ENCODE measurements around the gene KCNG2. TPM values are rescaled to one million over a fixed set of nuclear protein-coding genes. Genes with fewer than 3 reads are reported as not detected.

Gene KCNG2
- total RNA-seq, 1 donor, result not detected

- Histone ChIP-seq H2AFZ (ENCODE audit: low read length) (no peak overlapping the region), H3K36me3 (ENCODE audit: insufficient read depth, low read length) (no peaks in the 10 kb centered on the region), H3K4me2 (ENCODE audit: insufficient read depth, low read length) (peak overlapping the region; percentile 48), H3K27me3 (ENCODE audit: insufficient read depth, low read length) (peaks cover 44% of the 10 kb centered on the region), H4K20me1 (ENCODE audit: insufficient read depth, low read length) (no peaks in the 10 kb centered on the region), H3K4me1 (ENCODE audit: insufficient read depth, low read length) (peaks cover 35% of the 10 kb centered on the region), H3K9me3 (ENCODE audit: low read depth, low read length) (no peaks in the 10 kb centered on the region), H3K27ac (ENCODE audit: low read depth, low read length) (no peak overlapping the region), H3K79me2 (ENCODE audit: insufficient read depth, low read length) (no peaks in the 10 kb centered on the region), H3K4me3 (ENCODE audit: insufficient read depth, low read length) (peak overlapping the region; percentile 30)
- TF ChIP-seq CTCF (IDR thresholded peaks at IDR 0.05; ENCODE audit: extremely low read depth, low read depth, low read length), result no peak
- peak; percentile 89 for DNase-seq (ENCODE audit: insufficient read length, low spot score, missing footprints)
Observed at GRCh38 chr18:79787865-79788733, 9.6 kb upstream of the KCNG2 start.

- TF ChIP-seq CTCF (IDR thresholded peaks at IDR 0.05; ENCODE audit: extremely low read depth, low read depth, low read length), result no peak
- Histone ChIP-seq H3K4me3 (ENCODE audit: insufficient read depth, low read length) (no peak overlapping the region), H3K79me2 (ENCODE audit: insufficient read depth, low read length) (no peaks in the 10 kb centered on the region), H3K27ac (ENCODE audit: low read depth, low read length) (no peak overlapping the region), H4K20me1 (ENCODE audit: insufficient read depth, low read length) (no peaks in the 10 kb centered on the region), H3K27me3 (ENCODE audit: insufficient read depth, low read length) (peaks cover 44% of the 10 kb centered on the region), H3K9me3 (ENCODE audit: low read depth, low read length) (no peaks in the 10 kb centered on the region), H2AFZ (ENCODE audit: low read length) (no peak overlapping the region), H3K4me1 (ENCODE audit: insufficient read depth, low read length) (peaks cover 35% of the 10 kb centered on the region), H3K4me2 (ENCODE audit: insufficient read depth, low read length) (no peak overlapping the region), H3K36me3 (ENCODE audit: insufficient read depth, low read length) (no peaks in the 10 kb centered on the region)
- no peak for DNase-seq (ENCODE audit: insufficient read length, low spot score, missing footprints)
Observed at GRCh38 chr18:79788734-79789085, 9.0 kb upstream of the KCNG2 start.

- Histone ChIP-seq H3K4me2 (ENCODE audit: insufficient read depth, low read length) (no peak overlapping the region), H3K4me1 (ENCODE audit: insufficient read depth, low read length) (peaks cover 35% of the 10 kb centered on the region), H3K79me2 (ENCODE audit: insufficient read depth, low read length) (no peaks in the 10 kb centered on the region), H2AFZ (ENCODE audit: low read length) (no peak overlapping the region), H3K4me3 (ENCODE audit: insufficient read depth, low read length) (no peak overlapping the region), H3K9me3 (ENCODE audit: low read depth, low read length) (no peaks in the 10 kb centered on the region), H3K27ac (ENCODE audit: low read depth, low read length) (no peak overlapping the region), H3K27me3 (ENCODE audit: insufficient read depth, low read length) (peaks cover 44% of the 10 kb centered on the region), H3K36me3 (ENCODE audit: insufficient read depth, low read length) (no peaks in the 10 kb centered on the region), H4K20me1 (ENCODE audit: insufficient read depth, low read length) (no peaks in the 10 kb centered on the region)
- peak; percentile 71 for DNase-seq (ENCODE audit: insufficient read length, low spot score, missing footprints)
- no peak for TF ChIP-seq CTCF (IDR thresholded peaks at IDR 0.05; ENCODE audit: extremely low read depth, low read depth, low read length)
Observed at GRCh38 chr18:79789091-79789891, 8.4 kb upstream of the KCNG2 start.
